HL-60/S4 treated with retinoic acid at 250 ng/mL for 4 days and 3 days (cell line): ENCODE data around the gene OOSP4B.
"Not testable (repeated sequence)": the region's sequence is repeated elsewhere in the genome, so short reads cannot be mapped to it uniquely, and the experiment has no call there.

Experiments
- in situ Hi-C: fragments of 300-500 bp; cut with MboI; formaldehyde crosslinking; loops from 2 replicates; pipeline ENCODE4 v1.7.0; 2022; ENCODE audit warnings: low sequenced_read_pairs

OOSP4B gene

GRCh38 chr11:60059521-60060240 lies 42.7 kb downstream of the OOSP4B start:
- in situ Hi-C loops = no loop called here

GRCh38 chr11:60064111-60064510 lies 47.1 kb downstream of the OOSP4B start:
- in situ Hi-C loops = no loop called here

GRCh38 chr11:60065801-60066200 lies 48.8 kb downstream of the OOSP4B start:
- in situ Hi-C loops = no loop called here

GRCh38 chr11:60069450-60069849 lies 52.5 kb downstream of the OOSP4B start:
- in situ Hi-C loops = no loop called here

- in situ Hi-C loops = not testable (repeated sequence)
These were observed 54.7 kb downstream of the OOSP4B start for GRCh38 chr11:60071644-60072043.

GRCh38 chr11:60077216-60077817 lies 60.3 kb downstream of the OOSP4B start:
- in situ Hi-C loops = no loop called here

GRCh38 chr11:60077981-60078380 lies 61.0 kb downstream of the OOSP4B start:
- in situ Hi-C loops = no loop called here

GRCh38 chr11:60078745-60079144 lies 61.8 kb downstream of the OOSP4B start:
- in situ Hi-C loops = no loop called here

- in situ Hi-C loops = no loop called here
These were observed 63.6 kb downstream of the OOSP4B start for GRCh38 chr11:60080535-60080934.
